Esophagus (tissue), 2 donors: ENCODE data around the gene PMP22. TPM values are rescaled to one million over a fixed set of nuclear protein-coding genes. Genes with fewer than 3 reads are reported as not detected.

Experiments used
- H3K27ac ChIP-seq, 2 donors: one replicate each; pipeline ENCODE4 v1.5.1; 2013; ENCODE audit warnings: low read depth in 2 of 2, mild to moderate bottlenecking in 2 of 2, inconsistent platforms in 1 of 2, low read length in 1 of 2, moderate library complexity in 1 of 2
- H3K27me3 ChIP-seq, 2 donors: one replicate each; pipeline ENCODE4 v1.6.1; 2013; ENCODE audit warnings: low read length in 2 of 2, control low read depth in 1 of 2, mild to moderate bottlenecking in 1 of 2; ENCODE audit not compliant: insufficient read depth in 2 of 2, control insufficient read depth in 1 of 2
- H3K36me3 ChIP-seq, 2 donors: one replicate each; pipeline ENCODE4 v1.6.1; 2013; ENCODE audit warnings: low read length in 1 of 2; ENCODE audit not compliant: control insufficient read depth in 2 of 2, insufficient read depth in 2 of 2
- H3K4me1 ChIP-seq, 2 donors: one replicate each; pipeline ENCODE4 v1.6.1; 2013; ENCODE audit warnings: low read length in 1 of 2; ENCODE audit not compliant: control insufficient read depth in 2 of 2, insufficient read depth in 2 of 2
- H3K4me3 ChIP-seq, 2 donors: one replicate each; pipeline ENCODE4 v1.5.1; 2013; ENCODE audit warnings: low read length in 2 of 2, mild to moderate bottlenecking in 2 of 2, low read depth in 1 of 2, moderate library complexity in 1 of 2
- H3K9me3 ChIP-seq, 2 donors: one replicate each; pipeline ENCODE4 v1.6.1; 2013; ENCODE audit warnings: mild to moderate bottlenecking in 2 of 2, low read depth in 1 of 2, low read length in 1 of 2, moderate library complexity in 1 of 2; ENCODE audit not compliant: control insufficient read depth in 2 of 2, insufficient read depth in 1 of 2
- WGBS, 2 donors: extraction: QIAGEN DNeasy Blood & Tissue Kit; methylation state at CpG; one replicate each; pipeline ENCODE4 v1.1.7; 2013; 5-methylcytosine and 5-hydroxymethylcytosine counted together
- polyA plus RNA-seq, 2 donors: library from polyadenylated mRNA; stranded (reverse); fragments of 200-250 nt; gene quantifications; one replicate each; pipeline ENCODE4 v1.2.3, GENCODE V29; 2013
- donor health status: healthy with polysubstance abuse.
- donor health status: Bipolar disorder and iron deficiency.

The PMP22 gene
- polyA plus RNA-seq, 2 donors = 5.7 to 21.2 TPM

- Histone ChIP-seq H3K36me3 (no peaks in the 10 kb centered on the region), H3K4me3 (no peak overlapping the region), H3K4me1 (peaks cover 0 to 2% of the 10 kb centered on the region in 2 donors), H3K27me3 (no peaks in the 10 kb centered on the region), H3K27ac (no peak overlapping the region), H3K9me3 (no peaks in the 10 kb centered on the region)
- WGBS, 2 donors = 78 to 80% methylated on average over 3 of the region's 3 CpGs
Measured at GRCh38 chr17:15293558-15293957, 28.4 kb upstream of the PMP22 start.

- no peak overlapping the region for H3K27ac ChIP-seq
- peaks cover 0 to 2% of the 10 kb centered on the region in 2 donors for H3K4me1 ChIP-seq
- no peaks in the 10 kb centered on the region for H3K9me3 ChIP-seq
- no peaks in the 10 kb centered on the region for H3K27me3 ChIP-seq
- 65 to 73% methylated on average over 8 of the region's 8 CpGs for WGBS, 2 donors
- H3K36me3 ChIP-seq = no peaks in the 10 kb centered on the region
- H3K4me3 ChIP-seq = no peak overlapping the region
Measured at GRCh38 chr17:15291674-15292361, 26.7 kb upstream of the PMP22 start.

- Histone ChIP-seq H3K27me3 (no peaks in the 10 kb centered on the region), H3K9me3 (no peaks in the 10 kb centered on the region), H3K27ac (no peak overlapping the region), H3K36me3 (no peaks in the 10 kb centered on the region), H3K4me1 (peaks cover 0 to 2% of the 10 kb centered on the region in 2 donors), H3K4me3 (no peak overlapping the region)
- 89 to 90% methylated on average over 6 of the region's 6 CpGs for WGBS, 2 donors
Measured at GRCh38 chr17:15290605-15291004, 25.5 kb upstream of the PMP22 start.

- Histone ChIP-seq H3K4me1 (peaks cover 0 to 2% of the 10 kb centered on the region in 2 donors), H3K36me3 (no peaks in the 10 kb centered on the region), H3K9me3 (no peaks in the 10 kb centered on the region), H3K27ac (no peak overlapping the region), H3K27me3 (no peaks in the 10 kb centered on the region), H3K4me3 (no peak overlapping the region)
- 63 to 67% methylated on average over 22 of the region's 22 CpGs for WGBS, 2 donors
Measured at GRCh38 chr17:15289285-15290183, 24.4 kb upstream of the PMP22 start.

GRCh38 chr17:15288859-15289258, 23.7 kb upstream of the PMP22 start:
- 73 to 82% methylated on average over 1 of the region's 1 CpG for WGBS, 2 donors
- Histone ChIP-seq H3K4me1 (peaks cover 0 to 2% of the 10 kb centered on the region in 2 donors), H3K27me3 (no peaks in the 10 kb centered on the region)

GRCh38 chr17:15287538-15288267, 22.6 kb upstream of the PMP22 start:
- no peaks in the 10 kb centered on the region for H3K36me3 ChIP-seq
- no peaks in the 10 kb centered on the region for H3K27me3 ChIP-seq
- no peak overlapping the region for H3K27ac ChIP-seq
- H3K4me1 ChIP-seq = peaks cover 0 to 2% of the 10 kb centered on the region in 2 donors
- WGBS, 2 donors = 47 to 51% methylated on average over 4 of the region's 4 CpGs
- H3K4me3 ChIP-seq = no peak overlapping the region
- H3K9me3 ChIP-seq = no peaks in the 10 kb centered on the region

More at GRCh38 chr17:15288859-15289258, 23.7 kb upstream of the PMP22 start:
- Histone ChIP-seq H3K36me3 (no peaks in the 10 kb centered on the region), H3K4me3 (no peak overlapping the region), H3K27ac (no peak overlapping the region), H3K9me3 (no peaks in the 10 kb centered on the region)

GRCh38 chr17:15285466-15285865, 20.3 kb upstream of the PMP22 start:
- no peak overlapping the region for H3K27ac ChIP-seq
- no peaks in the 10 kb centered on the region for H3K27me3 ChIP-seq
- H3K9me3 ChIP-seq = no peaks in the 10 kb centered on the region
- WGBS, 2 donors = 83% methylated on average over 6 of the region's 6 CpGs
- peaks cover 0 to 2% of the 10 kb centered on the region in 2 donors for H3K4me1 ChIP-seq
- no peak overlapping the region for H3K4me3 ChIP-seq
- no peaks in the 10 kb centered on the region for H3K36me3 ChIP-seq

GRCh38 chr17:15284537-15284936, 19.4 kb upstream of the PMP22 start:
- 38 to 39% methylated on average over 2 of the region's 2 CpGs for WGBS, 2 donors
- Histone ChIP-seq H3K36me3 (no peaks in the 10 kb centered on the region), H3K27ac (no peak overlapping the region), H3K4me3 (no peak overlapping the region), H3K9me3 (no peaks in the 10 kb centered on the region), H3K4me1 (peaks cover 0 to 2% of the 10 kb centered on the region in 2 donors), H3K27me3 (no peaks in the 10 kb centered on the region)

GRCh38 chr17:15284107-15284506, 19.0 kb upstream of the PMP22 start:
- Histone ChIP-seq H3K36me3 (no peaks in the 10 kb centered on the region), H3K27ac (no peak overlapping the region), H3K9me3 (no peaks in the 10 kb centered on the region), H3K4me3 (no peak overlapping the region), H3K27me3 (no peaks in the 10 kb centered on the region), H3K4me1 (no peaks in the 10 kb centered on the region)
- WGBS, 2 donors = 83 to 84% methylated on average over 6 of the region's 6 CpGs
